ENCODE measurements around the gene CD79B. TPM values are rescaled to one million over a fixed set of nuclear protein-coding genes. Genes with fewer than 3 reads are reported as not detected.

Gene CD79B
- total and polyA plus RNA-seq, 2 experiments from 2014 or later: not detected

- 43 to 61% methylated on average over 6 of the region's 6 CpGs for WGBS, 2 experiments (ENCODE audit: low coverage in 1 of 2, low lambda C conversion rate in 2 of 2, missing lambda C conversion rate in 2 of 2)
Observed at GRCh38 chr17:63939884-63940283, 7.8 kb upstream of the CD79B start.

GRCh38 chr17:63939401-63939800 is 7.3 kb upstream of the CD79B start:
- in situ Hi-C loops (cut with MboI): no loop called here
- whole genome bisulfite sequencing, 2 experiments (ENCODE audit: low coverage in 1 of 2, low lambda C conversion rate in 2 of 2, missing lambda C conversion rate in 2 of 2): 79 to 85% methylated on average over 9 of the region's 9 CpGs

More at GRCh38 chr17:63939884-63940283, 7.8 kb upstream of the CD79B start:
- DNase-seq: no peak
- Histone ChIP-seq H3K9me3 (ENCODE audit: low read depth) (no peaks in the 10 kb centered on the region), H3K79me2 (ENCODE audit: insufficient read depth) (no peaks in the 10 kb centered on the region), H3K27me3 (replicated peaks; ENCODE audit: insufficient read depth) (peaks cover 8% of the 10 kb centered on the region), H3K36me3 (ENCODE audit: low read depth) (no peaks in the 10 kb centered on the region), H3K27ac (no peak overlapping the region), H3K4me1 (ENCODE audit: insufficient read depth) (no peaks in the 10 kb centered on the region), H3K4me3 (no peak overlapping the region), H3K9ac (no peak overlapping the region), H3K9me2 (ENCODE audit: insufficient read depth) (no peaks in the 10 kb centered on the region), H3K4me2 (ENCODE audit: unreplicated experiment) (no peak overlapping the region), H2AFZ (no peak overlapping the region), H3F3A (ENCODE audit: insufficient read depth) (no peaks in the 10 kb centered on the region), H4K20me1 (ENCODE audit: insufficient read depth) (no peaks in the 10 kb centered on the region)
- TF ChIP-seq EZH2phosphoT487 (IDR thresholded peaks at IDR 0.05; ENCODE audit: insufficient read depth, low read depth) (no peak), EZH2 (IDR thresholded peaks at IDR 0.05; ENCODE audit: insufficient read depth, poor library complexity, severe bottlenecking) (no peak)
- in situ Hi-C loops (cut with MboI): no loop called here

GRCh38 chr17:63937920-63938319 is 5.8 kb upstream of the CD79B start:
- H3K9ac ChIP-seq: no peak overlapping the region
- H3K4me3 ChIP-seq: no peak overlapping the region
- H3K27ac ChIP-seq: no peak overlapping the region
- WGBS, 2 experiments (ENCODE audit: low coverage in 1 of 2, low lambda C conversion rate in 2 of 2, missing lambda C conversion rate in 2 of 2): 87 to 88% methylated on average over 4 of the region's 4 CpGs
- no peaks in the 10 kb centered on the region for H3K79me2 ChIP-seq (ENCODE audit: insufficient read depth)
- no peaks in the 10 kb centered on the region for H3F3A ChIP-seq (ENCODE audit: insufficient read depth)
- H3K9me3 ChIP-seq (ENCODE audit: low read depth): no peaks in the 10 kb centered on the region
- in situ Hi-C loops (cut with MboI): no loop called here
- H3K27me3 ChIP-seq (replicated peaks; ENCODE audit: insufficient read depth): peaks cover 14% of the 10 kb centered on the region
- H3K36me3 ChIP-seq (ENCODE audit: low read depth): no peaks in the 10 kb centered on the region
- no peaks in the 10 kb centered on the region for H3K9me2 ChIP-seq (ENCODE audit: insufficient read depth)
- H4K20me1 ChIP-seq (ENCODE audit: insufficient read depth): no peaks in the 10 kb centered on the region
- no peaks in the 10 kb centered on the region for H3K4me1 ChIP-seq (ENCODE audit: insufficient read depth)
- no peak overlapping the region for H3K4me2 ChIP-seq (ENCODE audit: unreplicated experiment)
- no peak overlapping the region for H2AFZ ChIP-seq
- DNase-seq: no peak
- TF ChIP-seq EZH2 (IDR thresholded peaks at IDR 0.05; ENCODE audit: insufficient read depth, poor library complexity, severe bottlenecking): no peak
- TF ChIP-seq EZH2phosphoT487 (IDR thresholded peaks at IDR 0.05; ENCODE audit: insufficient read depth, low read depth): no peak

More at GRCh38 chr17:63939401-63939800, 7.3 kb upstream of the CD79B start:
- Histone ChIP-seq H3K27me3 (replicated peaks; ENCODE audit: insufficient read depth) (peaks cover 8% of the 10 kb centered on the region), H3K9ac (no peak overlapping the region), H3K4me3 (no peak overlapping the region), H3K4me2 (ENCODE audit: unreplicated experiment) (no peak overlapping the region), H2AFZ (no peak overlapping the region), H3F3A (ENCODE audit: insufficient read depth) (no peaks in the 10 kb centered on the region), H3K36me3 (ENCODE audit: low read depth) (no peaks in the 10 kb centered on the region), H3K27ac (no peak overlapping the region), H4K20me1 (ENCODE audit: insufficient read depth) (no peaks in the 10 kb centered on the region), H3K9me2 (ENCODE audit: insufficient read depth) (no peaks in the 10 kb centered on the region), H3K79me2 (ENCODE audit: insufficient read depth) (no peaks in the 10 kb centered on the region), H3K9me3 (ENCODE audit: low read depth) (no peaks in the 10 kb centered on the region), H3K4me1 (ENCODE audit: insufficient read depth) (no peaks in the 10 kb centered on the region)
- no peak for DNase-seq
- TF ChIP-seq EZH2 (IDR thresholded peaks at IDR 0.05; ENCODE audit: insufficient read depth, poor library complexity, severe bottlenecking) (no peak), EZH2phosphoT487 (IDR thresholded peaks at IDR 0.05; ENCODE audit: insufficient read depth, low read depth) (no peak)

GRCh38 chr17:63937319-63937718 is 5.2 kb upstream of the CD79B start:
- Histone ChIP-seq H3K4me1 (ENCODE audit: insufficient read depth) (no peaks in the 10 kb centered on the region), H3K4me2 (ENCODE audit: unreplicated experiment) (no peak overlapping the region), H3K27me3 (replicated peaks; ENCODE audit: insufficient read depth) (peaks cover 14% of the 10 kb centered on the region), H3K36me3 (ENCODE audit: low read depth) (no peaks in the 10 kb centered on the region), H3K9me3 (ENCODE audit: low read depth) (no peaks in the 10 kb centered on the region), H3K9ac (no peak overlapping the region), H3K27ac (no peak overlapping the region), H3K4me3 (no peak overlapping the region), H3K79me2 (ENCODE audit: insufficient read depth) (no peaks in the 10 kb centered on the region), H3K9me2 (ENCODE audit: insufficient read depth) (no peaks in the 10 kb centered on the region), H4K20me1 (ENCODE audit: insufficient read depth) (no peaks in the 10 kb centered on the region), H2AFZ (no peak overlapping the region), H3F3A (ENCODE audit: insufficient read depth) (no peaks in the 10 kb centered on the region)
- WGBS, 2 experiments (ENCODE audit: low coverage in 1 of 2, low lambda C conversion rate in 2 of 2, missing lambda C conversion rate in 2 of 2): 78 to 84% methylated on average over 6 of the region's 6 CpGs
- in situ Hi-C loops (cut with MboI): no loop called here
- DNase-seq: no peak
- TF ChIP-seq EZH2phosphoT487 (IDR thresholded peaks at IDR 0.05; ENCODE audit: insufficient read depth, low read depth): no peak
- no peak for TF ChIP-seq EZH2 (IDR thresholded peaks at IDR 0.05; ENCODE audit: insufficient read depth, poor library complexity, severe bottlenecking)

Data from GM23248 (cell line).